Kidney (tissue), 14 donors: ENCODE results near the gene ABHD2. TPM values are rescaled to one million over a fixed set of nuclear protein-coding genes. Genes with fewer than 3 reads are reported as not detected.

Experiments
- DNase-seq, 5 donors: peaks; one replicate each; pipeline ENCODE4 v3.0.0-alpha.2; 2013 to 2020
- FAIRE-seq: peaks from 2 replicates; lab custom pipeline; 2012; peaks lifted over from hg19 to GRCh38; lab: Jason Lieb, UNC
- H3K27ac ChIP-seq, 2 donors: one replicate each; pipeline ENCODE4 v1.7.0; 2013; ENCODE audit warnings: low read depth in 2 of 2, low read length in 2 of 2, inconsistent platforms in 1 of 2
- H3K27me3 ChIP-seq: one replicate; pipeline ENCODE4 v1.7.1; 2013; ENCODE audit warnings: low read length, inconsistent platforms; ENCODE audit not compliant: control insufficient read depth, insufficient read depth
- H3K36me3 ChIP-seq, 3 donors: one replicate each; pipeline versions ENCODE4 v1.7.0 to v1.7.1; 2013; ENCODE audit warnings: low read length in 3 of 3, control low read depth in 1 of 3, inconsistent platforms in 1 of 3; ENCODE audit not compliant: insufficient read depth in 3 of 3, control insufficient read depth in 2 of 3
- H3K4me1 ChIP-seq, 3 donors: one replicate each; pipeline versions ENCODE4 v1.7.0 to v1.7.1; 2013; ENCODE audit warnings: low read length in 3 of 3, inconsistent platforms in 1 of 3, low read depth in 1 of 3; ENCODE audit not compliant: control insufficient read depth in 2 of 3, insufficient read depth in 2 of 3
- H3K4me3 ChIP-seq, 3 donors: one replicate each; pipeline versions ENCODE4 v1.7.0 to v1.8.1; 2013; ENCODE audit warnings: low read length in 3 of 3, control low read depth in 1 of 3, inconsistent platforms in 1 of 3
- H3K9ac ChIP-seq, 3 donors: one replicate each; pipeline versions ENCODE4 v1.7.0 to v1.7.1; 2013; ENCODE audit warnings: low read length in 3 of 3, control low read depth in 1 of 3, inconsistent platforms in 1 of 3
- H3K9me3 ChIP-seq, 3 donors: one replicate each; pipeline versions ENCODE4 v1.7.0 to v1.7.1; 2013; ENCODE audit warnings: low read length in 3 of 3, control low read depth in 1 of 3, inconsistent platforms in 1 of 3; ENCODE audit not compliant: control insufficient read depth in 2 of 3, insufficient read depth in 1 of 3
- CTCF ChIP-seq: IDR thresholded peaks from 3 replicates; pipeline ENCODE4 v1.5.1; 2012; ENCODE audit warnings: mild to moderate bottlenecking, moderate library complexity, borderline replicate concordance; ENCODE audit not compliant: insufficient read depth; ENCODE audit errors: extremely low read depth
- intact Hi-C: fragments of 100-400 bp; cut with DNase I; formaldehyde crosslinking; loops from one replicate; pipeline ENCODE4 v1.11.1; 2022
- polyA plus RNA-seq: library from polyadenylated mRNA; stranded (reverse); fragments of 350-450 nt; fragmentation: Illumina TruSeq; extraction: RNeasy Lipid Tissue Mini Kit (QIAGEN cat#74804); gene quantifications from one replicate; pipeline ENCODE4 v1.2.3, GENCODE V29; 2014; ENCODE audit warnings: low read depth, low replicate concordance; ENCODE audit not compliant: insufficient read depth
- total RNA-seq: library from RNA; stranded (reverse); fragmentation: NEBNext Ultra II Directional; extraction: Animal tissue kit (Norgen Biotek cat#: 25700); gene quantifications from one replicate; pipeline ENCODE4 v1.2.1, GENCODE V29; 2021
- donor health status: control.
- donor health status: control.
- donor health status: control.
- donor health status: control.
- donor health status: control.
- donor health status: DM: yes; HTN: yes; CAD: no.
- donor health status: Normal renal cell carcinoma (clear cell type).

ABHD2 gene
- total and polyA plus RNA-seq, 2 donors from 2014 or later, result 13.3 to 123 TPM

DNA sequence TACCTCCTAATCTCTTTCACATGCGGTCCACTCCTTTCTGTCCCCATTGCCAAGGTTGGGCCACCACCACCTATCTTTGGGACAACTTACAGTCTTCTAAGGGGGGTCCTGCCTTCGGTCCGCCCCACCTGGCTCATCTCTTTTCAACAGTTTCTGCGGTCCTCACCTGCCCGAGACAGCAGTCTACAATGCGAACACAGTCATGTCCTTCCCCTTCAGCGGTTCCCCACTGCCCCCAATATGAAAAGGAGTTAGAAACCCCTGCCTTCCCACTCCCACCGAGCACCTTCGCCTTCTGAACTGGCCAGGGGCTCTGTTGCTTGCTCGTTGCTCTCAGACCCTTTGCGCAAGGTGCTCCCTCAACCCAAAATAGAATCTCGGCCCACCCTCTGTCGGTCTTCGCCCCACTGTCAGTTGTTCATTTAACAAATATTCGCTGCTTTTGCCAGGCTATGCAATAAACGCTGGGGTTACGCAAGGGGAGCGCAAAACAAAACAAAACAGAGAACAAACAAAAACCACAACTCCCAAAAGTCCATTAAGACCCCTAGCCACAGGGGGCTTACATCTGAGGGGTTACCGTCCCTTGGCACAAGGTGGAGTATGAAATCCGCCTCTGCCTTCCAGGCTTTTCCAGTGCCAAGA is 154.9 kb downstream of the ABHD2 start:
- intact Hi-C loops, result no loop called here
- FAIRE-seq, result no peak

DNA sequence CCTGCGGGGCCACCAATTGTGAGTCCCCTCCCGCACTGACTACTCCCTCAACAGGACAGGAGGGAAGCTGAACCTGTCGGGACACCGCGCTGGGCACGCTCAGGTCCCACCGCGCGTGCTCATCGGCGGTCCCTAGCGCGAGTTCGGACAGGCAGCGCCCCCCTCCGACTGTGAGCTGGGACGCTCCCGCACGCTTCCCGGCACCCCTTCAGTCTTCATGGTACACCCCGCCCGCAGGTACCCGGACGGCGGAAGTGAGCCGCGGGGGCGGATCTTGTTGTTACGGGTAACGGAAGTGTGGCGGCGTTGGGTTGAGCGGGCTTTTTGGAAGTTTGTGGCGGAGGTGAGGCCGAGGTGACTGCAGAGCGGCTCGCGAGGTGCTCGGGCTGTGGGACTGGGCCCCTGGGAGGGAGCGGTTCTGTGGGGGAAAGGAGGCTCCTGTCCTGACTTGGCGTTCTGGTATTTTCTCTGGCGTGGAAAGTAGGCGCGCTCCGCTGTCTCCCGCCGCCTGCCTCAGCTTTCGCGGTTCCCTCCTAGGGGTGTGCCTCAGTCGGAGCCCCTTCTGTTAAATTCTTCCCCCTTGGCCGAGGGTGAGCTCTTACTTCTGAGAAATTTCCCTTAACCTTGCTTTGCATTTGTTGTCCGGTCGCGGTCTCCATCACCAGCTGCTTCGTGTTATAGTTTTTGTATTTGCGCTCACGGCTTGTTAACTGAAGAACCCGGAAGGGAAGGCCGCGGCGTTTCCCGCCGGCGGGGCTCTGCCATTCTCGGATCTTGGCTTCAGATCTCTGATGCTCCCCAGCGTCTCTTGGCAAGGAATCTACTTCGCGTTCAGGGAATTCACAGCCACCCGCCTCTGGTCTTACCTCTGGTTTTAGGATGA is 155.7 kb downstream of the ABHD2 start, which contains the start of gene FANCI:
TSS of gene FANCI (plus strand) at position 289 of the 883 bp plus-strand sequence. CDS start 3,669 bp downstream, outside the sequence.
- DNase-seq (peak; percentile 96 to 98 (median 97)), FAIRE-seq (no peak)
- peak within 1 kb of the TSS; percentile 77 to 86 (median 81) for H3K9ac ChIP-seq
- TF ChIP-seq CTCF, result peak; percentile 53
- peak within 1 kb of the TSS; percentile 85 to 97 (median 90) for H3K4me3 ChIP-seq
- intact Hi-C loops, result no loop called here
- H3K4me1 ChIP-seq, result peaks cover 0 to 8% (median 0%) of the 10 kb centered on the region in 3 donors
- H3K27me3 ChIP-seq, result no peaks in the 10 kb centered on the region
- no peaks in the 10 kb centered on the region for H3K9me3 ChIP-seq
- no peaks in the 10 kb centered on the region for H3K36me3 ChIP-seq
- H3K27ac ChIP-seq, result peak within 1 kb of the TSS; percentile 19 to 23

More for the DNA sequence above, 154.9 kb downstream of the ABHD2 start:
- peak in 1 of 5 donors; percentile 41 for DNase-seq
- H3K4me3 ChIP-seq, result peak overlapping the region; percentile 85 to 97 (median 90)
- no peaks in the 10 kb centered on the region for H3K27me3 ChIP-seq
- H3K36me3 ChIP-seq, result no peaks in the 10 kb centered on the region
- H3K9ac ChIP-seq, result peak overlapping the region; percentile 50 to 86 (median 81)
- no peaks in the 10 kb centered on the region for H3K9me3 ChIP-seq
- peaks cover 0 to 8% (median 0%) of the 10 kb centered on the region in 3 donors for H3K4me1 ChIP-seq
- H3K27ac ChIP-seq, result peak overlapping the region; percentile 19 to 23
- TF ChIP-seq CTCF, result no peak

- intact Hi-C loops, result no loop called here
- no peaks in the 10 kb centered on the region for H3K27me3 ChIP-seq
- DNase-seq (peak in 1 of 5 donors; percentile 37), FAIRE-seq (no peak)
- H3K27ac ChIP-seq, result no peak overlapping the region
- no peaks in the 10 kb centered on the region for H3K36me3 ChIP-seq
- H3K4me1 ChIP-seq, result peaks cover 0 to 8% (median 0%) of the 10 kb centered on the region in 3 donors
- peak overlapping the region; percentile 79 to 97 (median 85) for H3K4me3 ChIP-seq
- H3K9ac ChIP-seq, result peak overlapping the region; percentile 22 to 77 (median 48)
- H3K9me3 ChIP-seq, result peaks cover 0 to 1% (median 0%) of the 10 kb centered on the region in 3 donors
- no peak for TF ChIP-seq CTCF
These were observed 156.3 kb downstream of the ABHD2 start for GRCh38 chr15:89244574-89244903.
